ENCODE data around the gene CT83.

The CT83 gene, protein sequence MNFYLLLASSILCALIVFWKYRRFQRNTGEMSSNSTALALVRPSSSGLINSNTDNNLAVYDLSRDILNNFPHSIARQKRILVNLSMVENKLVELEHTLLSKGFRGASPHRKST

DNA sequence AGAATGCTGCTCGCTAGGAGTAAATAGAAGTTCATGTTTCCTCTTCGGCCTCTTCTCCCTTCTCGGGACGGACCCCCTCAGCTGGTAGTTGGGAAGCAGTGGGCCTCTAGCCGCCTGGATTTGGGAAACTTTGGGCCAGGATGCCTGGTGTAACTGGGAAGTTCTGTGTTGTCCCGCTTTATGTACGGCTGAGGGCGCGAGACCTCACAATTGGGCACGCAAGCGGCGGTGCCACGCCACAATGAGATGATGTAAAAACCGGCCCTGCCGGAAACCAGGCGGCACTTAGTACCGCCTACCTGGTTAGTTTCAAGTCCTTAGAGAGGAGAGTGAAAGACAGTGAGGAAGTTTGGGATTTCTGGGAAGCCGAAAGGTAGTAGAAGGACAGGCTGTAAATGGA lies at the start of gene CT83:
TSS of gene CT83 (minus strand) at position 155 of the 400 bp plus-strand sequence. CDS start at position 35, 120 bp downstream.
- no peak for DNase-seq

DNA sequence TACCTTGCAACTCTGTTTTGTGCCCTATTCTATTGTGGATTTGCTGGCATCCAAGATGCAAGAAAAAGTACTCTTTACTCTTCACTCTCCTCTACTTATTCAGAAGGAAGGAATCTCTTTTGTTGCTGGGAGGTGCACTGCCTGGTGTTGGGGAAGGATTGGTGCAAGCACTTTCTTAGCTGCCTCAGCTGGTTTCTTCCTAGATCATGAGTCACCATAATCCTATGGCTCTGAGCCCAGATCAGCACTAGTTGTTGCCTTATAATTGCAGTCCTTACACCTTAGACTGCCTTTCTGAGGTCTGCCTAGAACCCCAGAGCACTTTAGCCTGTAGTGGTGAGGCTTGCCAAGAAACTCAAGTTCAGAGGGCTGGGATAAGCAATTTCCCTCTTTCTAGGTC lies 37.0 kb upstream of the CT83 start:
- DNase-seq: no peak

DNA sequence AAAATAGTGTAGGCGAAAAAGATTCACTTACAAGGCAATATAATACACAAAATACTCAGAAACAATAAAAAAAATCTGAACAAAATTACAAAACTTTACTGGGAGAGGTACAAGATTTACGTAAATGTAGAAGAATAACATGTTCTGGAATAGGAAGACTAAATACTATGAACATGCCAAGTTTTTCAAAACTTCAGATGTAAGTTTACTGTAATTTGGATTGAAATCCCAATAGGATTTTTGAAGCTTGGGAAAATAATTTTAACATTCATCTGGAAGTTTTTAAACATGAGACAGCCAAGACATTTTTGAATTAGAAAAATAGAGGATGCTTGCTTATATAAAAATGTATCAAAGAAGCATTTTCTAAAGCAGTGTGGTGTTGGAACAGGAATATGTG lies 30.5 kb upstream of the CT83 start:
- DNase-seq: no peak

DNA sequence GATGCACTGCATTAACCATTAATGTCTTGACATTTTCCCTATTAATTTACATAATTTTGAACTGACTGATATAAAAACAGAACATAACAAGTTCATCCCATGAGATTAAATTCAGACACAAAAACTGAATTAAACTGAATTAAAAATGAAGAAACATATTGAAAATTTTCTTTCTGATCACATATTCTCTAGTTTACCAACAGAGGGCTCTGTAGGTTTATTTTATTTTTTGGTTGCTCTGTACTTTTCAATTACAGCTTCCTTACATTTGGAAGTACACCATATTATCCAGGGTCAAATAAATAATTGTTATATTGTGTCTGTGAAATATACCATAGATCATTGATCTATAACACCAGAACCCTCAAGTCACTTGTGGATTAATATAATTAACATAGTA lies 27.3 kb upstream of the CT83 start:
- DNase-seq: no peak

DNA sequence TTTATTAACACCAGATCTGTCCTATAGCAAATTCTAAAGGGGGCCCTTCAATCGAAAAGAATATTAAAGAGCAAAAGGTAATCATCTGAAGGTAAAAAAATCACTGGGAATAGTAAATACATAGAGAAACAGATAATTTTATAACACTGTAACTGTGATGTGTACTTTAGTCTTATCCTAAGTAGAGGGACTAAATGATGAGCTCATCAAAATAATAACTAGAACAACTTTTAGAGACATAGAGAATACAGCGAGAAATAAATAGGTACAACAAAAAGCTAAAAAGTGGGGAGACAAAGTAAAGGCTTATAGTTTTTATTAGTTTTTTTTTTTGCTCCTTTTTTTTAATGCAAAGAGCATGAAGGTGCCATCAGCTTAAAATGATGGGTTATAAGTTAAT lies 17.3 kb upstream of the CT83 start:
- DNase-seq: no peak

DNA sequence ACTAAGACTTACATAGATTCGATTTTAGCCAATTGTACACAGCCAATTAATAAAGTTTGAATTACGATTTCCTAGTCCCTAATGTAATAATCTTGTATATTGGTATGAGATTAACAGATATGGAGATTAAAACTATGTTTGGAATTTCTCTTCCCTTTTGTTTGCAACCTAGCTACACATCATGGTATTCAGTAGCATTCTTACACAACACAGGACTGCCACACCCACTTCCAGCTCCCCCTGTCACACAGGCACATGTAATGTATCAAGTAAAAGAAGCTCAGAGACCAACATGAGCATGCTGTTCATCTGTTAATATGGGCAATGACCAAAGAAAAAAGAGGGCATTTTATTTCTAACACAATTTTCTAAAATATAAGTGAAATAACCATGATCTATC lies 13.6 kb downstream of the CT83 start:
- no peak for DNase-seq

DNA sequence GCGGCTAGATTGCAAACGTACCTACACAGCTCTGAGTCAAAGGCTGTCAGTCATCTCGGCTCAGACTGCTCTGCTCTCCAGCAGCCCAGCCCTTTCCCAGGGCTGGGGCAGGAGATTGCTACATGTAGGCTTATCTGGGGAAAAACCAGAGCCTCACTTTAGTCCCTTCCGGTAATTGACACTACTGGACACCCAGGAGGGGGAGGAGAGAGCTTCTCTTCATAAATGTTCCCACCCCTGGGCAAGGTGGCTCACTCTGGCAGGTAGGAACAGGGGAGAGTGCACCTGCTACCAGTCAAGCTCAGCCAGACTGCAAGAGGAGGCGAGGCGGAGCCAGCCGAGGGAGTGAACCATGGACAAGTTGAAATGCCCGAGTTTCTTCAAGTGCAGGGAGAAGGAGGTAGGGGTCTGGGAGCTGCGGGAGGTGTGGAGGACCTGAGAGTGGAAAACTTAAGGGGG lies 26.4 kb downstream of the CT83 start, which contains the start of gene SLC6A14:
TSS of gene SLC6A14 (plus strand) at position 249 of the 459 bp plus-strand sequence. CDS start at position 353, 104 bp downstream.
- no peak for DNase-seq

DNA sequence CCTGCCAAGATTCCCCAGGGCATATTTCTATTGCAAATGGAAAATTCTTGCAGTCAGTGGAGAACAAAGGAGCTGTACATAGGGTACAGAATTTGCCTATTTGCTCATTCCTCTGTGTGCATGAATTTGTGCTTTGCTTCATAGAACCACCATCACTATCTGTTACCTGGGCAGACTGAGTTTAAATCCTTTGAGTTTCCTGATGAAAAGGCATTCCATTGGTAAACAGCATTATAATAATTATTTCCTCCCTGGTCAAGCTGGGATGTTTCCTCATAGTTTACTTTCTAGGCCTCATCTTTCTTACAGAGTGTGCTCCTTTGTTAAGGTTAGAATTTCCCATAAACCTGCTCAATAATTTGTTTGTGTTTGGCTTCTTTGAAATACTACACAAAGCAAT lies 27.2 kb downstream of the CT83 start:
- no peak for DNase-seq

DNA sequence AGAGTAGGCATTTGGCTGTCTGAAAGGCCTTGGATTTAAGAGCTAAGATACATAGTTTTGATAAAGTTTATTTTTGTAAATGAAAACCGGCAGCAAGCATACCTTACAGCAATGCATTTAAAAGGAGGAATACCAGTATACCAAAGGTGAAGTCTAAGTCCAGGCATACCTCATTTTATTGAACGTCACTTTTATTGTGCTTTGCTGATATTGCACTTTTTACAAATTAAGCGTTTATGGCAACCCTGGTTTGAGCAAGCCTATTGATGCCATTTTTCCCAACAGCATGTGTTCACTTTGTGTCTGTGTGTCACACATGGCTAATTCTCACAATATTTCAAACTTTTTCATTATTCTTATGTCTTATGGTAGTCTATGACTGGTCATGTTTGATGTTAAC lies 34.8 kb downstream of the CT83 start:
- DNase-seq: no peak

DNA sequence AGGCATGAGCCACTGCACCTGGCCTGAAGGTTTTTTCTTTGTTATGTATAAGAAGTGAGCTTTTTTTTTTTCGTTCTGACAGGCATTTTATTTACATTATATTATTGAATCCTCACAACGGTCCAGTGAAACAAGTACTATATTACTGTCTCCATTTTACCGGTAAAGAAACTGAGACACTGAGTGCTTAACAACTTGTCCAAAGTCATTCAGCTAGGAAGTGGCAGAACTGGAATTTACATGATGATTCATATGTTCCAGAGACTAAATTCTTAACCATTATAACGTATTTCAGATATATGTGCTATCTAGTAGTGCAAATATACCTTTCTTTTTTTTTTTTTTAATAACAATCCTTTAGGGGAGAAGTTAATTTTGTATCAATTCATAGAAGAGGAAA lies 44.8 kb downstream of the CT83 start:
- no peak for DNase-seq

DNA sequence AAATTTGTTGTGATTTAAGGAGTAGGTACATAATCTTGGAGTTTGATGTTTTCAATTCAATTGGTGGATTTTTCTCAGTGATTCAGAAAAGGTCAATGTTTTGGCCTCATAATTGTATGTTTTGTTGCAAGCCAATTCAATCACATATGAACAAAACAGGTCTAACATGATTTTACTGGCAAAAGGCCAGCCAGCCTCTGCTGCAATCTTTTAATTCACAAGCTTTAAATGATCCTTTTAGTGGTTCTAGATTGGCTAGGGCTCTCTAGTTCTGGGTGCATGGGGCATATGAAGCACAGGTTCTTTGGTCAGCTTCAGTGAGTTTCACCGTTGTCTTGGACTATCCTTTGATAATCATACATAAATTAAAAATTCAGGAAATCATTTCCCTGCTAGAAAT lies 45.6 kb downstream of the CT83 start:
- no peak for DNase-seq

DNA sequence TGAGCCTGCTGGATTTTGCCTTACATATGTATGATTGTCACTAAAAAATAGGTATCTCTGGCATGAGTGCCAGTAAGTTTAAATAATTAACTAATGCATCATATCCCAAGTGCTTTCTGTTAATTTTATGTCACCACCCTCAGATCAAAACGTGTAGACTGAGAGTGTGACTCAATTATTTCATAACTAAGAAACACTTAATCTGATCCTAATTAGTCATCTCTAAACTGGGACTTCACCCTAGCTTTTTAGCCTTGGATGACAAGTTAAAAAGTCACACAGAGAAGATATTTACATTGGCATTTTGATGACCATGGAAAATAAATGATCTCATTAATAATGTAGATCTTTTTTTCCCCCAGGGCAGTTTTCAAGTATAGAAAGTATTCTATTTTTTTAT lies 49.5 kb downstream of the CT83 start:
- no peak for DNase-seq
